HepG2 (cell line): Measurements from ENCODE around the gene SLC2A8.

Source experiments
- ATF2 ChIP-seq: sonication (generic); formaldehyde crosslinking; IDR thresholded peaks from 2 replicates; pipeline ENCODE4 v1.4.0; 2020; ENCODE audit warnings: missing genetic modification reagents
- NFE2L2 ChIP-seq: fragments of 150-350 bp; IDR thresholded peaks from 2 replicates; pipeline ENCODE4 v1.6.1; 2014; ENCODE audit warnings: low read length
- PRDM10 ChIP-seq: sonication (generic); formaldehyde crosslinking; IDR thresholded peaks from 2 replicates; pipeline ENCODE4 v1.4.0; 2020; ENCODE audit warnings: low read depth, missing genetic modification reagents
- ZSCAN25 ChIP-seq: sonication (generic); formaldehyde crosslinking; IDR thresholded peaks from 2 replicates; pipeline ENCODE4 v1.8.0; 2022; ENCODE audit warnings: mild to moderate bottlenecking, missing genetic modification reagents

GRCh38 chr9:127384901-127385300 lies 12.1 kb upstream of the SLC2A8 start:
- no peak for TF ChIP-seq NFE2L2
- no peak for TF ChIP-seq ZSCAN25 (CRISPR knock-in tag)
- TF ChIP-seq ATF2 (CRISPR knock-in tag), result no peak
- no peak for TF ChIP-seq PRDM10 (CRISPR knock-in tag)
